GM19463 (cell line): ENCODE data around the gene SEC24C.
"Not testable (repeated sequence)": the region's sequence is repeated elsewhere in the genome, so short reads cannot be mapped to it uniquely, and the experiment has no call there.

ENCODE experiments used
- ATAC-seq: cut with Tn5 transposase; IDR thresholded peaks from one replicate; pipeline ENCODE4 v1.9.1; 2021; ENCODE audit warnings: mild to moderate bottlenecking, moderate library complexity; ENCODE audit not compliant: unreplicated experiment

SEC24C gene

GRCh38 chr10:73743905-73744663 lies at the start of gene SEC24C:
Gene SEC24C (plus strand): TSS chr10:73744372. CDS start chr10:73746833, 2,461 bp downstream.
- peak; percentile 92 for ATAC-seq

GRCh38 chr10:73695302-73695701 lies 48.9 kb upstream of the SEC24C start:
- not testable (repeated sequence) for ATAC-seq

- ATAC-seq: not testable (repeated sequence)
Measured at GRCh38 chr10:73697675-73698159, 46.5 kb upstream of the SEC24C start, which contains the start of gene AGAP5. Gene AGAP5 (minus strand): TSS chr10:73698109. CDS start chr10:73697755, 354 bp downstream.

- ATAC-seq: not testable (repeated sequence)
Measured at GRCh38 chr10:73698819-73699218, 45.4 kb upstream of the SEC24C start.

GRCh38 chr10:73703924-73704323 lies 40.2 kb upstream of the SEC24C start:
- ATAC-seq: not testable (repeated sequence)

- not testable (repeated sequence) for ATAC-seq
Measured at GRCh38 chr10:73705506-73706072, 38.6 kb upstream of the SEC24C start.

GRCh38 chr10:73706488-73706887 lies 37.7 kb upstream of the SEC24C start:
- not testable (repeated sequence) for ATAC-seq

- not testable (repeated sequence) for ATAC-seq
Measured at GRCh38 chr10:73707628-73708027, 36.5 kb upstream of the SEC24C start.

- ATAC-seq: not testable (repeated sequence)
Measured at GRCh38 chr10:73708122-73708521, 36.0 kb upstream of the SEC24C start.

- not testable (repeated sequence) for ATAC-seq
Measured at GRCh38 chr10:73711683-73712082, 32.5 kb upstream of the SEC24C start.

- ATAC-seq: not testable (repeated sequence)
Measured at GRCh38 chr10:73713912-73714311, 30.3 kb upstream of the SEC24C start.

GRCh38 chr10:73714483-73714882 lies 29.7 kb upstream of the SEC24C start:
- not testable (repeated sequence) for ATAC-seq

GRCh38 chr10:73715179-73716156 lies 28.7 kb upstream of the SEC24C start:
- ATAC-seq: not testable (repeated sequence)

GRCh38 chr10:73716251-73716650 lies 27.9 kb upstream of the SEC24C start:
- ATAC-seq: no peak

GRCh38 chr10:73717556-73717955 lies 26.6 kb upstream of the SEC24C start:
- no peak for ATAC-seq

GRCh38 chr10:73720561-73720960 lies 23.6 kb upstream of the SEC24C start:
- ATAC-seq: not testable (repeated sequence)

GRCh38 chr10:73723516-73723915 lies 20.7 kb upstream of the SEC24C start:
- no peak for ATAC-seq

GRCh38 chr10:73729781-73730152 lies 14.4 kb upstream of the SEC24C start:
- not testable (repeated sequence) for ATAC-seq

- ATAC-seq: peak; percentile 85
Measured at GRCh38 chr10:73730153-73730906, 13.8 kb upstream of the SEC24C start.
